GM18511 (cell line): ENCODE measurements around the gene PSD4.

ENCODE experiments used
- ATAC-seq: cut with Tn5 transposase; IDR thresholded peaks from one replicate; pipeline ENCODE4 v1.9.1; 2021; ENCODE audit warnings: mild to moderate bottlenecking, moderate library complexity; ENCODE audit not compliant: unreplicated experiment

The PSD4 gene

DNA sequence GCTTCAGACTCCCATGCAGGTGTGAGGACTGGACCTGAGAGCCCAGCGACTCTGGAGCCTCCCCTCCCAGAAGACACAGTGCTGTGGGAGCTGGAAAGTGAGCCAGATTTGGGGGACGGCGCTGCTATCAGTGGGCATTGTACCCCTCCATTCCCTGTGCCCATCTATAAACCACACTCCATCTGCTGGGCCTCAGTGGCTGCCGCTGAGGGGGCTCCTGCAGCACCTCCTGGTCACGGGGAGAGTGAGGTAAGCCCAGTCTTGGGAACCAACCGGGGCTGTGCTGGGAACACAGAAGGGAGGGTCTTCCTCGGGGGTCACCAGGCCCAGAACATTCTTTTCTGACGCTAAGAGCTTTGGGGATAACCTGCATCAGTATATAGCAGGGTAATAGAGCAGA lies 9.5 kb downstream of the PSD4 start:
- no peak for ATAC-seq

DNA sequence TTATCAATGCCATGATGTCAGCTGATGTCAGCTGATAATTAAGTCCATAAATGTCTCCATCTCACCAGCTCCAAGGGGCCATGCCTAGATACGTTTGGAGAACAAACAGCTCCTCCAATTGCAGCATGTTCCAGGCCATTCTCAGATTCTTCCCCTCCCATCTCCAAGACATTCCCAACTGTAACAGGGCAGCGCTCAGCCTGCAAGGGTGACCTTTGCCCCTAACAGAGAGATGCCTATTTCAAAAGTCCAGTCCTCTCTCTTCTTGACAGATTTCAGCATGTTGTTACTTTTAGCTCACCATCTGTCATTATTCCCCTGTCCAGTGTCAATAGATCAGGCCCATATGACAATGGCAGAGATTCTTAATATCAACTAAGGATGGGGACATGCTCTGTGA lies 9.9 kb downstream of the PSD4 start:
- no peak for ATAC-seq

DNA sequence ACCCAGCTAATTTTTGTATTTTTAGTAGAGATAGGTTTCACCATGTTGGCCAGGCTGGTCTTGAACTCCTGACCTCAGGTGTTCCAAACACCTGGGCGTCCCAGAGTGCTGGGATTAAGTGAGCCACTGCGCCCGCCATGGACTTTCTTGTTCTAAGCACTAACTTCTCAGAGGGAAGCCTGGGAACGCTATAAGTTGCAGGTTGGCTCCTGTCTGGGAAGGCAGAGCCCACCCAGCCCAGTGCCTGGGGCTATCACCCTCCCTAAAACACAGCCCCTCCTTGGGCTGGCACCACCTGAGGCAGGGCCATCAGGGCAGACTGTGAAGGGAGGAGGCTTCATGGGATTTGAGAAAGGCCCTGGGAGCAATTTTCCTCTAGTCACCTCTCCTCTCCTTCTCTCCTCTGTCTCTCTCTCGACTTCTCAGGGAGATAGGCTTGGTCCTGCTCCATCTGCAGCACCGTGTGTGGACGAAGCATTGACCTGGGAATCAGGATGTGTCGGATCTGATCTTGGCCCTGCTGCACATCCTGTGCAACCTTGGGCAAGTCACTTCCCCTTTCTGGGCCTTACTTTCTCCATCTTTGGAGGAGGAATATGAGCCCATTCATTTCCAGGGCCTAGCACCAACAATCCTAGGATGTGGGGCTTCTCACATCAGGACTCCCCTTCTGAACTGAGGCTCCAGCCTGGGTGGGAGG lies 10.9 kb downstream of the PSD4 start:
- ATAC-seq, result no peak

DNA sequence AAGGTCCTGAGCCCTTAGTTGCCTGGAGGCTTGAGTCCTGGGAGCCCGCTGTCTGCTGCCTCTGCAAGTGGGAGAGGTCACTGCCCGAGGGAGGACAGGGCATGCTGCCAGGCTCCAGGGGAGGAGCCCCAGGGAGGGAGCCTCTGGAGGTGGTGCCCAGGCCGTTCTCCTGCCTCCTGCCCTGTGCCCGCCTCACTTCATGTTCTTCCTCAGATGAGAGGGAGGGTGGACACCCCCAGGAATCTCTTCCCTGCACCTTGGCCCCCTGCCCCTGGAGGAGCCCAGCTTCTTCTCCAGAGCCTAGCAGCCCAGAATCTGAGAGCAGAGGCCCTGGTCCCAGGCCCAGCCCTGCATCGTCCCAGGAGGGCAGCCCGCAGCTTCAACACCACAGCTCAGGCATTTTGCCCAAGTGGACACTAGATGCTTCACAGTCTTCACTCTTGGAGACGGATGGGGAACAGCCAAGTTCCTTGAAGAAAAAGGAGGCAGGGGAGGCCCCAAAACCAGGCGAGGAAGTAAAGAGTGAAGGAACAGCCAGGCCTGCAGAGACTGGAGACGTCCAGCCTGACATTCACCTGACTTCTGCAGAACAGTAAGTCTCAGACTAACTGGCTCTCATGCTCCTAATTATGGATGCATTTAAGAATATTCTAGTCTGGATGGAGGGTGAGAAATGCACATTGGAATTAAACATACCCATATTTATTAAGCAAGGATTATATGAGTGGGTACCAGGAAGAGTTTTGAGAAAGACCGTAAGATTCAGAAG lies 12.1 kb downstream of the PSD4 start:
- no peak for ATAC-seq

DNA sequence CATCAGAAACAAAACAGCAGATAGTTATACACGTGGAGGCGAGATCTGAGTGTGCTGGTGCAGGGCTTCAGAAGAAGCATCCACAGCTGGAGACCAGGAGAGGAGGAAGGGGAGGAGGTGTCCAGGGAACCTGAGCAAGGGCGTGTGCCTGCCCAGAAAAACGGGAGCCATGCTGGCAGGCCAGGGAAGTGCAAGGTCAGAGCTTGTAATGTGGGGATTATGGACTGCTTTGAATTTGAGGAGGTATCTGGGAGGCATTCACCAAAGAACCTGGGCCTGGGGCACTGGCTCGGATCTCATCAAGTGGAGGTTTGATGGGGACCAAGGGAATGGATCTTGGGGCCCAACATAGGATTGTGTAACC lies 12.6 kb downstream of the PSD4 start:
- no peak for ATAC-seq

DNA sequence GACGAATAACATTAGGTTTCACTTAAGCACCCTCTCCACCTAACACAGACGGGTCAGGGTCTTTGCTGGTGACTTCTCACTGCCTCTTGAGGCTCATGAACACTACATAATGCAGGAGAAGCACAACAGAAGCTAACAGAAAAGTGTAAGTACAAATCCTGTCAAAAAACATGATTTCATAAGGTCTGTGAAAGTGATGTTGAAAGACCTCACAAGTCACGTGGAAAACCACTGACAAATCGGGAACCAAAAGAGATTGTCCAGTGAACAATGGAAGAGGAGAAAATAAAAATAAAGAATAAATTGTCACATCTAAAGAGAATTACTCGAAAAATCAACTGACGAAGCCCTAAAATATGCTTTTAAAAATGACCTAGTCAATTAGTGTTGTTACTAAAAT lies 14.0 kb downstream of the PSD4 start:
- ATAC-seq, result no peak

DNA sequence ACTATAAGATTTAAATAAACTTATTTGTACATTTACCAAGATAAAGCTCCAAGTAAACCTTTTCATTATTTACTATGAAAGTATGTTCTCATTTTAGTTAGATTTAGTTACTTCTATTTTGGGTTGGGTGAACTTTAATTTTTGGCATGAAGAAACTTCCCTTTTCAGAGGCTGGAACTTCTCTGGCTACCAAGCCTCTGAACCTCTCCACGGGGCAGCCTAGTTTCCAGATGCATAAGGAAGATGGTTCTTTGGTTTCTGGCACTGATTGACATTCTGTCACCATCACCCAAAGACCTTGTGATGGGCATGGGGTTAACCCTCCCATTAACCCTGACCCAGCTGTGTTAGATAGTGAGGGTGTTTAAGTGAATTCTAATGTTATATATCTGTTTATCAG lies 17.1 kb downstream of the PSD4 start:
- no peak for ATAC-seq

DNA sequence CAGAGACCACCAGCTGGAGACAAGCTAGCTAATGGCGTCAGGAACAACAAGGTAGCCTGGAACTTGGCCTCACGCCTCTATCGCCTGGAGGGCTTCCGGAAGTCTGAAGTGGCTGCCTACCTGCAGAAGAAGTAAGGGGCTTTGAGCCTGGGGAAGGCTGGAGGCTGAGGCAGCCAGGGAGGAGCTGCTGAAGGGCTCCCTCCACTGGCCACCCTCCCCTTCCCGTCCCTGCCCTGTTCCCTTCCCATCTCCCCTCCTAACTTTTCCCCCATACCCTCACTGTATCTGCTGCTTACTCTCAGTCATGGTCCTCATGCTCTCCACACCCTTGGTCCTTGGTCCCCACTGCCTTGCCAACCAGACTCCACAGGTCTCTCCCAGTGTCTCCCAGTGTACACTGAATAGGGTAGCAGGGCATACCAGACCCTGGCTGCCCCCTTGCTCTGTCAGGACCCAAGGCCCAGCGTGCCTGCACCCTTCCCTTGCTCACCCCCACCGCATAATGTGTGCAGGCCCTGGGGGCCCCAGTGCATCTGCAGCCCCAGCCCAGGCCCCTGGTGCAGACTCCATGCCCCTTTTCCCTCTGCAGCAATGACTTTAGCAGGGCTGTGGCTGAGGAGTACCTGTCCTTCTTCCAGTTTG lies 18.8 kb downstream of the PSD4 start:
- no peak for ATAC-seq

DNA sequence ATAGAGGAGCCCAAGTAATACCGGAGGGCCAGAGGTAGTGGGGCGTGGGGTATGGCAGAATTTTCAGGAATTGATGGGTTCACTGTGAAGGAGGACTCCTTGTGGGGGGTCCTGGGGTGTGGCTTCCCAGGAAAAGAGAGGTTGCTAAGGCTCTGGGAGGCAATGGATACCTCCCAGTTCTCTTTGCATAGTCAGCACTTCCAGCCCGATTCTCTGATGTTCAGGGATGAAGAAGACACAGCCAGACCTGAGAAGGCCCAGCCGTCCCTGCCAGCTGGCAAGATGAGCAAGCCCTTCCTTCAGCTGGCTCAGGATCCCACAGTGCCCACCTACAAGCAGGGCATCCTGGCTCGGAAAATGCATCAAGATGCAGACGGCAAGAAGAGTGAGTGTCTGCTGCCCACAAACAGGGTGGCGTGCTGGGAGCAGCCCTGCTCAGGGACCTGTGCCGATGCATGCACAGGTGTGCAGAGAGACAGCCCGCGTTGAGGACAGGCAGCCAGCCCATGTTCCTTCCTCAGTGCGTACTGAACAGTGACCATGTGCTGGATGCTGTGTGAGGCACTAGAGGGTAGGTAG lies 22.2 kb downstream of the PSD4 start:
- no peak for ATAC-seq

DNA sequence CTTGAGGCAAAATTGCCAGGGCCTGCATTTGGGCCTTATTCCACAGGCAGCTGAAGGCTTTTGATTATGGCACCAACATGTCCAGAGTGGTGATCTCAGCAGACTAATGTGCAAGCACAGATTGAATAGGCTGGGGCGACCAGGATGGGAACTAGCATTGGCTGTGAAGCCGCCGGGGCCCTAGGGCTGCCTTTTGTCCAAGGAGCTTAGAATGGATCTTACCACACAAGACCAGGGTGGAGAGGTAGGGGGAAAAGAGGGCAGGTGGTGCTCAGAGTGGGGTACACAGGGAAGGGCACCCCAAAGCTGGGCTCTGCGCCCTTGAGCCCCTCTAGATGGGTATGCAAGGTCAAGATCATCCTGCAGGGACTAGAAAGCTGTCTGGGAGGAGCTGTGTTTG lies 23.1 kb downstream of the PSD4 start:
- no peak for ATAC-seq

DNA sequence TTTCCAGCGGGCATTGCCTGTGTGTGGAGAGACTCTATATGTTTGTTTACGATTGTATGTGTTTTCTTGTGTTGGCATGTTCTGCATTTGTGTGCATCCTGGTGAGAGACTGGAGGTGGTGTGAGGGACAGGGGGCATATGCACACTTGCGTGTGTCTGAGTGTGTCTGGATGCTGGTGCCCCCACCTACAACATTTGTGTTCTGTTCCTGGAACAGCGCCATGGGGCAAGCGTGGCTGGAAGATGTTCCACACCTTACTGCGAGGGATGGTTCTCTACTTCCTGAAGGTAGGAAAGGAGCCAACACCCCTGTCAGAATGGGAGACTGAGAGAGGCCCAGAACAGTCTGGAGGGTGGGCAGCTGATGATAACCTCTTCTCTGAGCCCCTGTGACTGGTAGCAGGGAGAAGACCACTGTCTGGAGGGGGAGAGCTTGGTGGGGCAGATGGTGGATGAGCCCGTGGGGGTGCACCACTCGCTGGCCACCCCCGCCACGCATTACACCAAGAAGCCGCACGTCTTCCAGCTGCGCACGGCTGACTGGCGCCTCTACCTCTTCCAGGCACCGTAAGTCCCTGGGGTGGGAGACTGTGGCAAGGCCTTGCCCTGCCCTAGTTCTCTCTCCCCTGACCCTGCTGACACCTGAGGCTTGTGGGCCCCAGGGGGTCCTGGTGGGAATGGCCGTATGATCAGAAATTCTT lies 23.7 kb downstream of the PSD4 start:
- ATAC-seq, result no peak

DNA sequence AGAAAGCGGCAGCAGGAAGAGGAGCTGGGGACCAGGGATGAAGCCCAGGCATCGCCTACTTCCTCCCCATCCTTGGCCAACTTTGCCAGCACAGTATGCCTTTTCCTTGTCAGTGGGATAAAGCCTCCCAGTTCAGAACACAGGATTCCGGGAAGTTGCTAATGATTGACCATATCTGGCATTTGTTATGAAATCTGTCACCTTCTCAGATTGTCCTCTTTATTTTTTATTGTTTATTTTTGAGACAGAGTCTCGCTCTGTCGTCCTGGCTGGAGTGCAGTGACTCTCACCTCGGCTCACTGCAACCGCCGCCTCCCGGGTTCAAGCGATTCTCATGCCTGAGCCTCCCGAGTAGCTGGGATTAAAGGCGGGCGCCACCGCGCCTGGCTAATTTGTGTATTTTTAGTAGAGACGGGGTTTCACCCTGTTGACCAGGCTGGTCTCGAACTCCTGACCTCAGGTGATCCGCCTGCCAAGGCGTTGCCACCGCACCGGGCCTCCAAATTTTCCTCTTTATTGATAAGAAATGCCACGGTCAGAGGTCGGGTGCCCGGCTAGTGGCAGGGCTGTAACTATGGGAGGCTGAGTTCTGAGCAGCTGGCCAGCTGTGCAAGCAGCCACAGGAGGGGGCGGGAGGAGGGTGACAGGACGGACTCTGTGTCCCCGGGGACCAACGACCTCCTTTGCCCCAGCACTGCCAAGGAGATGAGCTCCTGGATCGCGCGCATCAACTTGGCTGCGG lies 24.4 kb downstream of the PSD4 start:
- no peak for ATAC-seq

DNA sequence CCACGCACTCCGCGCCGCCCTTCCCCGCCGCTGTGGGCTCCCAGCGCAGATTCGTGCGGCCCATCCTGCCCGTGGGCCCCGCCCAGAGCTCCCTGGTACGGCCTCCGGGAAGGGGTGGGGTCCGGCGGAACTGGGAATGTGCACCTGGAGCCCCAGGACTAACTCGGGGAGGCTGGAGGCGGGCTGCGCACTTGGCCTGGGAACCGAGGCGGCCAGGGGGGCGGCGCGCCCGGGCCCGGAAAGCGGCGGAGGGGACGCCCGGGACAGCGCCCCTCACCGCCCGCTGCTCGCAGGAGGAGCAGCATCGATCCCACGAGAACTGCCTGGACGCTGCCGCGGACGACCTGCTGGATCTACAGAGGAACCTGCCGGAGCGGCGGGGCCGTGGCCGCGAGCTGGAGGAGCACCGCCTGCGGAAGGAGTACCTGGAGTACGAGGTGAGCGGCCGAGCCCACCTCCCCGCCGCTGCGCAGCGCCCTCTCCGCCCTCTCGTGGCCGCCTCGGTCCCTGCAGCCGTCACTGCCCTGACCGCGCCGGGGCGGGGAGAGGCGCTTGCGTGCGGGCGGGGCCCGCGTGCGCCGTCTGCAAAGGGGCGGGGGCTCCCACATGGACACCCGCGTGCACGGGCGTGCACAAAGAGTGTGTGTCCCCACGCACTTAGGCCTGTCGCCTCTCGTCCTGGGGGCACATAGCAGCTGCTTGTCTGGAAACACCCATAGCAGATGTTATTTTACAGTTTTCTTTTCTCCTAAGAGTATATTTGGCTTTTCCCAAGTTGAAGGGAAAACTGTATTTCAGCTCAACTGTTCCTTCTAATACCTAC lies 25.2 kb downstream of the PSD4 start:
- peak; percentile 64 for ATAC-seq

DNA sequence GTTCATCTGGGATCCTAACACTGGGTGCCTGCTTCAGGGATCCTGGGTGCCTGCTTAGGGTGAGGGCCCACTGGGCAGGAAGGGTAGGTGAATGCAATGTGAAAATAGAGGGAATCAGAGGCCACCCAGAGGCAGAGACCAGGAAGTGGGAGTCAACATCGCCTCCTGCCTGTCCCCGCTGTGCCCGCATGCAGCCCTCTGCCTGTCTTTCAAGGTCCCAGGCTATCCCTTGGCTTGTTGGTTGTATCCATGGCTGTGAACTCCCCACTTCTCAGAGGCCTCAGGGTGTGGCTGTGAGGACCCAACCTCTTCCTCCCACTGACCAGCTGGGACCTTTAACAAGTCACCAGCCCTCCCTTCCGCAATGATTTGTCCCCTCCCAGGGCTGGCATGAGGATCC lies 26.5 kb downstream of the PSD4 start:
- ATAC-seq, result no peak

DNA sequence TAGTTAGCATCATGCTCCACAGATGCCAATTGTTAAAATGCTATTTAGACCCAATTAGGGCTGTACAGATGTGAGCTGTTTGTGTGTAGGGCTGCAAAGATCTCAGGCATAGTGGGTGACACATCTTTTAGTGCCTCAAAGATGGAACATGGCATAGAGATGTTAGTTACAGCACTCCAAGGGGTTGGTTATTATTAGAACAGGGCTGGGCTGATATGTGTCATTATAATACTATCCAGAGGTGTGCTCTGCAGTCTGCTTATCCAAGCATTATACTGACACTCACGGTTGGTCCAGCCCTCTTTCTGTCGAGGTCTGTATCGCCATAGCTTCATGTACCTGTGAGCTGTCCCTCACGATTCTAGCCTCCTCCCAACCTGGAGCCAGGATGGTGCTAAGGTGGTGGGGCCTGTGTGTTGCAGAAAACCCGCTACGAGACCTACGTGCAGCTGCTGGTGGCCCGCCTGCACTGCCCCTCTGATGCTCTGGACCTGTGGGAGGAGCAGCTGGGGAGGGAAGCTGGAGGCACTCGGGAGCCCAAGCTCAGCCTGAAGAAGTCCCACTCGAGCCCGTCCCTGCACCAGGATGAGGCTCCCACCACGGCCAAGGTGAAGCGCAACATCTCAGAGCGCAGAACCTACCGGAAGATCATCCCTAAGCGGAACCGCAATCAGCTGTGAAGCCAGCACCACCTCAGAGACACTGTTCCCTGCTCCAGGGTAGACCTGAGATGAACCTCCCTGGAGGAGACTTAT lies 27.1 kb downstream of the PSD4 start:
- no peak for ATAC-seq

DNA sequence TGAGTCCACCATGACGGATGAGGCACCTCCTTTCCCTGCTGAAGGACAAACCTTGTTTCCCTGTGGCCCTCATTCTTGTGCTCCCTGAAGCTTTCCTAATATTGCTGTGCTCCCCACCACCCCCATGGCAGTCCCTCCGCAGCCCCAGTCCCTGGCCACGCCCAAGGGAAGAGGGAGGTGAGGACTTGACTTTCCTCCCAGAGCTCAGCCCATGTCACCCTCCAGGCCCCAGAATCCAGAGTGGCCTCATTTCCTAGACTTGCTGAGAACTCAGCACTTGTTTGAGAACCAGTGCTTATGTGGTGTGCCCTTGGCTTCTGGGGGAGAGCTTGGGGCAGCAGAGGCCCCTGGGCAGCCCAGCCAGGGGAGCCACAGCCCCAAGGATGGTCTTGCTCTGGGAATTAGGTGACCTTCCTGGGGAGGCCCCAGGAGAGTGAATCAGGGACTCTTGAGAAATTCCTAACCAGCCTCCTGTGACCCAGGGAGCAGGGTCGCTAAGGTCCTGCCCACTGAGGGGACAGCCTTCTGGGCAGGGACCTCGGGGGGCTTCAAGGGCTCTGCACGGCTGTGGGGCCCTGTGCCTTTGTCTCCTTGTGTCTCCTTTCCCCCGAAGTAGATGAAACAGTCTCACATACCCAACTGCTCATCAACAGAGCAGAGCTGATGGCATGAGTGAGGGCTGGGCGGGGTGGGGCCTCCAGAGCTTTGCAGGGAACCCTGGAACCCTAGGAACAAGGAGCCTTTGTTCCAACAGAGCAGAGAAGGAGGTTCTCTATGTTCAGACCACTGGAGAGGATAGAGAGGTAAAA lies 27.9 kb downstream of the PSD4 start:
- no peak for ATAC-seq

DNA sequence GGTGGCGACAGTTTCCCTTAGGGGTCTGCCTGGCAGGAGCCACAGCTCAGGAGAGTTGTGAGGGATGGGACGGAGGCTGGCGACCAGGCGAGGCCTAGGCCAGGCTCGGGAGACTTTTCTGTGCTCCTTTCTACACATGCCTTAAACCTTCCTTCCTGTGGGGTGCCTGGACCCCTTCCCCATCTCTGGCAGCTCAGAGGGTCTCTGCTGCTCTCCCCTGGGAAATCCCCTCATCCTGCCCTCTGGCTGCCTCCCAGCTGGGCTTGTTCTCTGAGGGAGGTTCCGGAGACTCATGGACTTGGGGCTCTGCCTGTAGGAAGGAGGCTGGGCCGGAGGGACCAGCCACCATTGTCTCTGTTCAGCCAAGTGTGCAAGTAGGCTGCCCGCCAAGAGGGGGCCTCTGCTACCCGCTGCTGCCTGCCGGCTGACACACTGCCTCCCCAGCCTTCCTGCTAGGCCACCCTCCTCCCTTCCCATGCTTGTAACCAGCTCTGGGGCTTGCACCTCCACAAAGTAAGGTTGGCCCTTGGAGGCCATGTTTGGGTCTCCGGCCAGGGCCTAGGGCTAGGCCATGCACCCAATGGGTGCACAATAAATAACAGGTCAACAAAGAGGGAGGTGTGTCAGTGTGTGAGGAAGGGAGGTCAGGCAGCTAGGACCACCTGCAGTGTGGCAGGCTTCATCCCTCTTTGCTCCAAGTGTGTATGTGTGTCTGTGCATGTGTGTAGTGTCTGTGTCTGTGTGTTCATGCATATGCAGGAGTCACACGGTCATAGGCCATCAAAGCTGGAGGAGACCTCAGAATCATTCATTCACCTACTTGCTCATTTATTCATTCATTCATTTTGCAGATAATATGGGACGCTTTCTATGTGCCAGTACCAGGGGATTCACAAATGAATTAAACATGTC lies 28.8 kb downstream of the PSD4 start:
- ATAC-seq, result no peak
